ENCODE results near the gene PKHD1. TPM values are rescaled to one million over a fixed set of nuclear protein-coding genes. Genes with fewer than 3 reads are reported as not detected.

The PKHD1 gene
- total RNA-seq, 4 donors from 2014 or later = 0.09 to 0.83 (median 0.29) TPM; not detected in 1

- Histone ChIP-seq H3K4me3 (no peak overlapping the region), H3K9me3 (no peaks in the 10 kb centered on the region), H3K27me3 (no peaks in the 10 kb centered on the region), H3K27ac (no peak overlapping the region), H3K36me3 (no peaks in the 10 kb centered on the region), H3K4me1 (no peaks in the 10 kb centered on the region)
- DNase-seq = no peak
- TF ChIP-seq CTCF (IDR thresholded peaks at IDR 0.05) (no peak), POLR2A (IDR thresholded peaks at IDR 0.05) (no peak)
- intact Hi-C loops (cut with DNase I; ENCODE audit: low total_unique reads) = no loop called here
Observed at GRCh38 chr6:52089758-52090348, 2.4 kb upstream of the PKHD1 start.

- H3K4me1 ChIP-seq = no peaks in the 10 kb centered on the region
- intact Hi-C loops (cut with DNase I; ENCODE audit: low total_unique reads) = no loop called here
- no peak overlapping the region for H3K4me3 ChIP-seq
Observed at GRCh38 chr6:52086741-52087140, 672 bp downstream of the PKHD1 start.

GRCh38 chr6:52081237-52081636 is 6.2 kb downstream of the PKHD1 start:
- Histone ChIP-seq H3K27me3 (peaks cover 0 to 7% of the 10 kb centered on the region in 2 donors), H3K4me3 (no peak overlapping the region), H3K9me3 (no peaks in the 10 kb centered on the region), H3K36me3 (no peaks in the 10 kb centered on the region), H3K4me1 (no peaks in the 10 kb centered on the region), H3K27ac (no peak overlapping the region)
- no peak for DNase-seq
- intact Hi-C loops (cut with DNase I; ENCODE audit: low total_unique reads) = no loop called here
- TF ChIP-seq POLR2A (IDR thresholded peaks at IDR 0.05) = no peak
- no peak for TF ChIP-seq CTCF (IDR thresholded peaks at IDR 0.05)

More at GRCh38 chr6:52086741-52087140, 672 bp downstream of the PKHD1 start:
- no peaks in the 10 kb centered on the region for H3K36me3 ChIP-seq
- TF ChIP-seq POLR2A (IDR thresholded peaks at IDR 0.05) = no peak
- no peak for TF ChIP-seq CTCF (IDR thresholded peaks at IDR 0.05)
- no peak overlapping the region for H3K27ac ChIP-seq
- no peaks in the 10 kb centered on the region for H3K27me3 ChIP-seq
- H3K9me3 ChIP-seq = no peaks in the 10 kb centered on the region
- no peak for DNase-seq

- Histone ChIP-seq H3K9me3 (no peaks in the 10 kb centered on the region), H3K4me1 (no peaks in the 10 kb centered on the region), H3K4me3 (no peak overlapping the region), H3K27me3 (peaks cover 0 to 7% of the 10 kb centered on the region in 2 donors), H3K36me3 (no peaks in the 10 kb centered on the region), H3K27ac (no peak overlapping the region)
- intact Hi-C loops (cut with DNase I; ENCODE audit: low total_unique reads) = no loop called here
- no peak for DNase-seq
- TF ChIP-seq POLR2A (IDR thresholded peaks at IDR 0.05) (no peak), CTCF (IDR thresholded peaks at IDR 0.05) (no peak)
Observed at GRCh38 chr6:52077961-52078625, 9.3 kb downstream of the PKHD1 start.

GRCh38 chr6:52077180-52077884 is 10.1 kb downstream of the PKHD1 start:
- TF ChIP-seq POLR2A (IDR thresholded peaks at IDR 0.05) (no peak), CTCF (IDR thresholded peaks at IDR 0.05) (no peak)
- Histone ChIP-seq H3K4me3 (no peak overlapping the region), H3K27me3 (peaks cover 0 to 7% of the 10 kb centered on the region in 2 donors), H3K4me1 (no peaks in the 10 kb centered on the region), H3K27ac (no peak overlapping the region), H3K9me3 (no peaks in the 10 kb centered on the region), H3K36me3 (no peaks in the 10 kb centered on the region)
- no peak for DNase-seq
- intact Hi-C loops (cut with DNase I; ENCODE audit: low total_unique reads) = no loop called here

All from uterus (tissue), 4 donors.